ENCODE results near the gene CRELD1. TPM values are rescaled to one million over a fixed set of nuclear protein-coding genes. Genes with fewer than 3 reads are reported as not detected.

CRELD1 gene
- total and polyA plus RNA-seq, 2 of the 13 experiments (the other 11 are each of a cell fraction or from before 2014, with no cell fraction given) = 27.1 to 61.9 TPM

DNA sequence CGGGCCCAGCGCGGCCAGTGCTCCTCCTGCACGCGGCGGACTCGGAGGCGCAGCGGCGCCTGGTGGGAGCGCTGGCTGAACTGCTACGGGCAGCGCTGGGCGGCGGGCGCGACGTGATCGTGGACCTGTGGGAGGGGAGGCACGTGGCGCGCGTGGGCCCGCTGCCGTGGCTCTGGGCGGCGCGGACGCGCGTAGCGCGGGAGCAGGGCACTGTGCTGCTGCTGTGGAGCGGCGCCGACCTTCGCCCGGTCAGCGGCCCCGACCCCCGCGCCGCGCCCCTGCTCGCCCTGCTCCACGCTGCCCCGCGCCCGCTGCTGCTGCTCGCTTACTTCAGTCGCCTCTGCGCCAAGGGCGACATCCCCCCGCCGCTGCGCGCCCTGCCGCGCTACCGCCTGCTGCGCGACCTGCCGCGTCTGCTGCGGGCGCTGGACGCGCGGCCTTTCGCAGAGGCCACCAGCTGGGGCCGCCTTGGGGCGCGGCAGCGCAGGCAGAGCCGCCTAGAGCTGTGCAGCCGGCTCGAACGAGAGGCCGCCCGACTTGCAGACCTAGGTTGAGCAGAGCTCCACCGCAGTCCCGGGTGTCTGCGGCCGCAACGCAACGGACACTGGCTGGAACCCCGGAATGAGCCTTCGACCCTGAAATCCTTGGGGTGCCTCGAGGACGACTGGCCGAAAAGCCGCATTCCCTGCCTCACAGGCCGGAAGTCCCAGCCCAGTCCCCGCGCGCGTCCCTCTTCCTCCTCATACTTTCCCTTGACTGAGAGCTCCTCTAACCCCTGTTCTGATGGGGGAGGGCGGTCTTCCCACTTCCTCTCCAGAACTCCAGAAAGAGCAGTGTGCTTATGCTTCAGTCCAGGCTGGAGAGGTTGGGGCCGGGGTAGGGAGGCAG lies 18.1 kb upstream of the CRELD1 start (continued):
- TF ChIP-seq ZNF224 (CRISPR knock-in tag; IDR thresholded peaks at IDR 0.05) = no peak
- TF ChIP-seq BHLHE40 (IDR thresholded peaks at IDR 0.05; ENCODE audit: low read length) = no peak
- 0 out of 2 replicates have a peak, but pooled peaks have one; percentile 30 for TF ChIP-seq TGIF2 (CRISPR knock-in tag; IDR thresholded peaks at IDR 0.05)
- TF ChIP-seq EEA1 (CRISPR knock-in tag; IDR thresholded peaks at IDR 0.05; ENCODE audit: borderline replicate concordance) = peak; percentile 47; the same call in 1 of the 2 replicates
- TF ChIP-seq IRF9 (CRISPR knock-in tag; IDR thresholded peaks at IDR 0.05; ENCODE audit: borderline replicate concordance) = peak; percentile 55; the same call in 1 of the 2 replicates
- TF ChIP-seq TRIM22 (IDR thresholded peaks at IDR 0.05) = no peak
- peak; percentile 81; the same call in 1 of the 2 replicates for TF ChIP-seq KLF12 (CRISPR knock-in tag; IDR thresholded peaks at IDR 0.05; ENCODE audit: borderline replicate concordance)
- TF ChIP-seq ZNF446 (CRISPR knock-in tag; IDR thresholded peaks at IDR 0.05) = peak; percentile 75
- no peak for TF ChIP-seq ZNF101 (CRISPR knock-in tag; IDR thresholded peaks at IDR 0.05; ENCODE audit: borderline replicate concordance, low read depth)
- no peak for TF ChIP-seq HNRNPL (IDR thresholded peaks at IDR 0.05; ENCODE audit: low read depth, low read length)
- peak; percentile 93; the same call in 1 of the 2 replicates for TF ChIP-seq ZFP82 (CRISPR knock-in tag; IDR thresholded peaks at IDR 0.05; ENCODE audit: borderline replicate concordance)
- TF ChIP-seq ZXDC (CRISPR knock-in tag; IDR thresholded peaks at IDR 0.05) = peak; percentile 38; the same call in 1 of the 2 replicates
- 0 out of 2 replicates have a peak, but pooled peaks have one; percentile 19 for TF ChIP-seq CBX5 (CRISPR knock-in tag; IDR thresholded peaks at IDR 0.05; ENCODE audit: borderline replicate concordance)
- TF ChIP-seq ZNF776 (CRISPR knock-in tag; IDR thresholded peaks at IDR 0.05) = peak; percentile 75; the same call in 1 of the 2 replicates
- peak; percentile 72 for TF ChIP-seq ELF1 (CRISPR knock-in tag; IDR thresholded peaks at IDR 0.05)
- TF ChIP-seq ZNF841 (CRISPR knock-in tag; IDR thresholded peaks at IDR 0.05; ENCODE audit: borderline replicate concordance) = peak; percentile 87; the same call in 1 of the 2 replicates
- no peak for TF ChIP-seq ZSCAN29 (CRISPR knock-in tag; conservative IDR thresholded peaks at IDR 0.05)
- TF ChIP-seq ZNF687 (CRISPR knock-in tag; IDR thresholded peaks at IDR 0.05) = peak; percentile 94
